CD14-positive monocyte (primary cell): ENCODE data around the gene VWA5B2. TPM values are rescaled to one million over a fixed set of nuclear protein-coding genes. Genes with fewer than 3 reads are reported as not detected.
A peak's percentile ranks its signal among the peaks of the same experiment; 100 is the strongest.

Experiments
- DNase-seq, 3 donors: peaks; one replicate each; pipeline ENCODE4 v3.0.0-alpha.2; 2011 to 2022
- H2AFZ ChIP-seq: 2 replicates; pipeline ENCODE4 v1.6.0; 2012; ENCODE audit warnings: mild to moderate bottlenecking, low read depth, low read length, inconsistent platforms; ENCODE audit not compliant: insufficient read depth, poor library complexity, severe bottlenecking
- H3K27ac ChIP-seq, 2 donors: 1 replicate in 1 of 2; 2 replicates in 1 of 2; pipeline ENCODE4 v1.5.1; 2012 to 2013; ENCODE audit warnings: low read length in 2 of 2, control low read depth in 1 of 2, inconsistent platforms in 1 of 2, low read depth in 1 of 2, mild to moderate bottlenecking in 1 of 2
- H3K27me3 ChIP-seq, 2 donors: one replicate each; pipeline versions ENCODE4 v1.6.0 to v1.6.1; 2011 to 2013; ENCODE audit warnings: low read length in 2 of 2; ENCODE audit not compliant: control insufficient read depth in 2 of 2, insufficient read depth in 2 of 2
- H3K36me3 ChIP-seq, 2 donors: replicated peaks in 1 of 2; 1 replicate in 1 of 2; 2 replicates in 1 of 2; pipeline versions ENCODE4 v1.5.1 to v1.6.1; 2012 to 2013; ENCODE audit warnings: low read length in 2 of 2, control low read depth in 1 of 2, inconsistent platforms in 1 of 2, mild to moderate bottlenecking in 1 of 2; ENCODE audit not compliant: insufficient read depth in 2 of 2, control insufficient read depth in 1 of 2
- H3K4me1 ChIP-seq, 2 donors: 1 replicate in 1 of 2; 2 replicates in 1 of 2; pipeline versions ENCODE4 v1.5.1 to v1.6.1; 2012 to 2013; ENCODE audit warnings: low read length in 2 of 2, control low read depth in 1 of 2, inconsistent platforms in 1 of 2, mild to moderate bottlenecking in 1 of 2, moderate library complexity in 1 of 2; ENCODE audit not compliant: insufficient read depth in 2 of 2, control insufficient read depth in 1 of 2
- H3K4me2 ChIP-seq: replicated peaks from 2 replicates; pipeline ENCODE3; 2012; ENCODE audit warnings: low read length, moderate library complexity, mild to moderate bottlenecking; ENCODE audit not compliant: poor library complexity, severe bottlenecking; ENCODE audit errors: extremely low read depth
- H3K4me3 ChIP-seq, 3 experiments: fragments of 200-600 bp in 1 of 3; sonication (generic) in 1 of 3; replicated peaks in 1 of 3; 1 replicate in 2 of 3; 2 replicates in 1 of 3; pipeline ENCODE4 v1.5.1; 2011 to 2013; ENCODE audit warnings: low read length in 3 of 3, mild to moderate bottlenecking in 3 of 3, control low read depth in 2 of 3, low read depth in 2 of 3, inconsistent platforms in 1 of 3, moderate library complexity in 1 of 3
- H3K79me2 ChIP-seq: 2 replicates; pipeline ENCODE4 v1.6.0; 2012; ENCODE audit warnings: mild to moderate bottlenecking, control low read depth, inconsistent platforms, low read length, moderate library complexity; ENCODE audit not compliant: insufficient read depth
- H3K9ac ChIP-seq: 2 replicates; pipeline ENCODE4 v1.6.0; 2017; ENCODE audit warnings: low read length, mild to moderate bottlenecking; ENCODE audit not compliant: insufficient read depth, poor library complexity, severe bottlenecking
- H3K9me3 ChIP-seq, 2 donors: replicated peaks in 1 of 2; 1 replicate in 1 of 2; 2 replicates in 1 of 2; pipeline versions ENCODE4 v1.5.1 to v1.6.1; 2012 to 2013; ENCODE audit warnings: low read length in 2 of 2, control low read depth in 1 of 2; ENCODE audit not compliant: control insufficient read depth in 1 of 2, insufficient read depth in 1 of 2
- H4K20me1 ChIP-seq: 2 replicates; pipeline ENCODE4 v1.6.0; 2012; ENCODE audit warnings: mild to moderate bottlenecking, low read length, control low read depth, moderate library complexity; ENCODE audit not compliant: insufficient read depth
- H3K27ac Mint-ChIP-seq, 7 donors: one replicate each; pipeline ENCODE4 v1.8.0; 2020; ENCODE audit warnings: mild to moderate bottlenecking in 7 of 7, mixed read lengths in 7 of 7, moderate library complexity in 6 of 7, inconsistent platforms in 2 of 7
- H3K27me3 Mint-ChIP-seq, 3 donors: one replicate each; pipeline ENCODE4 v1.8.0; 2021 to 2022; ENCODE audit warnings: low read depth in 3 of 3, mild to moderate bottlenecking in 3 of 3, mixed read lengths in 3 of 3, moderate library complexity in 3 of 3, inconsistent platforms in 1 of 3
- H3K36me3 Mint-ChIP-seq, 2 donors: one replicate each; pipeline ENCODE4 v1.8.0; 2020; ENCODE audit warnings: mixed read lengths in 2 of 2, inconsistent platforms in 1 of 2, mild to moderate bottlenecking in 1 of 2
- H3K4me1 Mint-ChIP-seq: one replicate; pipeline ENCODE4 v1.8.0; 2020; ENCODE audit warnings: mild to moderate bottlenecking, mixed read lengths
- H3K4me3 Mint-ChIP-seq, 2 donors: one replicate each; pipeline ENCODE4 v1.8.0; 2020; ENCODE audit warnings: mild to moderate bottlenecking in 2 of 2, mixed read lengths in 2 of 2, moderate library complexity in 1 of 2
- H3K9me3 Mint-ChIP-seq, 7 donors: one replicate each; pipeline ENCODE4 v1.8.0; 2020 to 2022; ENCODE audit warnings: mixed read lengths in 7 of 7, mild to moderate bottlenecking in 6 of 7, moderate library complexity in 6 of 7, inconsistent platforms in 2 of 7
- WGBS: methylation state at CpG from one replicate; pipeline ENCODE4 v1.1.5; 2013; ENCODE audit warnings: missing lambda C conversion rate; ENCODE audit not compliant: insufficient coverage; 5-methylcytosine and 5-hydroxymethylcytosine counted together
- intact Hi-C, 2 donors: fragments of 100-400 bp; cut with micrococcal nuclease; formaldehyde crosslinking; loops; one replicate each; pipeline versions ENCODE4 v1.15.0 to v1.15.1; 2023
- polyA plus RNA-seq, 3 donors: library from polyadenylated mRNA; depleted of rRNA in 1 of 3; unstranded in 2 of 3; stranded (reverse) in 1 of 3; fragments of 300-500 nt in 2 of 3; fragments of >200 nt in 1 of 3; fragmentation: Illumina TruSeq in 2 of 3; gene quantifications; 1 replicate in 2 of 3; 2 replicates in 1 of 3; pipeline ENCODE4 v1.2.3, GENCODE V29; 2012 to 2021
- TF ChIP-seq, protein P1 (sequence below): fragments of 200-600 bp; IDR thresholded peaks from one replicate; pipeline ENCODE4 v1.8.0; 2022; ENCODE audit warnings: antibody characterized with exemption, mild to moderate bottlenecking

VWA5B2 gene
- polyA plus RNA-seq, 3 donors, result 0.32 TPM; not detected in 2

DNA sequence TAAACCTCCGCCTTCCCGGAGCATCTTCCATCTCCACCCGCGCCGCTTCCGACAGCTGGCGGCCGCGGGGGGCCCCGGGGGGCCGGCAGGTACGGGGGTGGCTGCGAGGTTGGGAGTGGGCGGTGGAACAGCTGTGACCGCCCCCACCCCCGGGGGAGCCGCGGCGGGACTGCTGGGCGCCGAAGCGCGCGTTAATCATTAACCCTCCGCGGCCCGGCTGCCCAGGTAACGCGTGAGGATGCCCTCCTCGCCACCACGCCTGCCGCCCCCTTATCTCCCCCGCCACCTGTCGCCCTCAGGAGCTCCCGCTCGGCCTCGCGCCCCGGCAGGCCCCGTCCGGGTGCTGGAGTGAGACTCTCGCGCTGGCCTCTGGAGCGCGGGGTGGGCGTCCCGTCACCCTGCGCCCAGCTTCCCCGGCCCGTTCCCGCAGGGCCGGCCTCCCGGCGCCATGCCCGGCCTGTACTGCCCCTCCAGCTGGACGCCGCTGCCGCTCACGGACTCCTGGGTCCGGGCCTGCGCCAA lies 757 bp downstream of the VWA5B2 start:
- Histone ChIP-seq H4K20me1 (no peaks in the 10 kb centered on the region), H3K4me3 (no peak overlapping the region), H3K9me3 (peaks cover 0 to 15% of the 10 kb centered on the region in 2 donors), H3K79me2 (no peaks in the 10 kb centered on the region), H3K27ac (no peak overlapping the region), H3K4me1 (peaks cover 4 to 8% of the 10 kb centered on the region in 2 donors), H2AFZ (no peak overlapping the region), H3K9ac (no peak overlapping the region), H3K27me3 (peaks cover 50 to 66% of the 10 kb centered on the region in 2 donors), H3K36me3 (no peaks in the 10 kb centered on the region), H3K4me2 (peak overlapping the region; percentile 15)
- Mint-ChIP-seq H3K36me3 (no peaks in the 10 kb centered on the region), H3K27me3 (peaks cover 64 to 84% (median 68%) of the 10 kb centered on the region in 3 donors), H3K9me3 (peaks cover 0 to 16% (median 6%) of the 10 kb centered on the region in 7 donors), H3K27ac (no peak overlapping the region), H3K4me3 (no peak overlapping the region), H3K4me1 (peaks cover 8% of the 10 kb centered on the region)
- 1% methylated on average over 53 of the region's 61 CpGs for WGBS
- TF ChIP-seq, protein P1, sequence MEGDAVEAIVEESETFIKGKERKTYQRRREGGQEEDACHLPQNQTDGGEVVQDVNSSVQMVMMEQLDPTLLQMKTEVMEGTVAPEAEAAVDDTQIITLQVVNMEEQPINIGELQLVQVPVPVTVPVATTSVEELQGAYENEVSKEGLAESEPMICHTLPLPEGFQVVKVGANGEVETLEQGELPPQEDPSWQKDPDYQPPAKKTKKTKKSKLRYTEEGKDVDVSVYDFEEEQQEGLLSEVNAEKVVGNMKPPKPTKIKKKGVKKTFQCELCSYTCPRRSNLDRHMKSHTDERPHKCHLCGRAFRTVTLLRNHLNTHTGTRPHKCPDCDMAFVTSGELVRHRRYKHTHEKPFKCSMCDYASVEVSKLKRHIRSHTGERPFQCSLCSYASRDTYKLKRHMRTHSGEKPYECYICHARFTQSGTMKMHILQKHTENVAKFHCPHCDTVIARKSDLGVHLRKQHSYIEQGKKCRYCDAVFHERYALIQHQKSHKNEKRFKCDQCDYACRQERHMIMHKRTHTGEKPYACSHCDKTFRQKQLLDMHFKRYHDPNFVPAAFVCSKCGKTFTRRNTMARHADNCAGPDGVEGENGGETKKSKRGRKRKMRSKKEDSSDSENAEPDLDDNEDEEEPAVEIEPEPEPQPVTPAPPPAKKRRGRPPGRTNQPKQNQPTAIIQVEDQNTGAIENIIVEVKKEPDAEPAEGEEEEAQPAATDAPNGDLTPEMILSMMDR, result no peak
- no peak for DNase-seq
- intact Hi-C loops, result no loop called here

DNA sequence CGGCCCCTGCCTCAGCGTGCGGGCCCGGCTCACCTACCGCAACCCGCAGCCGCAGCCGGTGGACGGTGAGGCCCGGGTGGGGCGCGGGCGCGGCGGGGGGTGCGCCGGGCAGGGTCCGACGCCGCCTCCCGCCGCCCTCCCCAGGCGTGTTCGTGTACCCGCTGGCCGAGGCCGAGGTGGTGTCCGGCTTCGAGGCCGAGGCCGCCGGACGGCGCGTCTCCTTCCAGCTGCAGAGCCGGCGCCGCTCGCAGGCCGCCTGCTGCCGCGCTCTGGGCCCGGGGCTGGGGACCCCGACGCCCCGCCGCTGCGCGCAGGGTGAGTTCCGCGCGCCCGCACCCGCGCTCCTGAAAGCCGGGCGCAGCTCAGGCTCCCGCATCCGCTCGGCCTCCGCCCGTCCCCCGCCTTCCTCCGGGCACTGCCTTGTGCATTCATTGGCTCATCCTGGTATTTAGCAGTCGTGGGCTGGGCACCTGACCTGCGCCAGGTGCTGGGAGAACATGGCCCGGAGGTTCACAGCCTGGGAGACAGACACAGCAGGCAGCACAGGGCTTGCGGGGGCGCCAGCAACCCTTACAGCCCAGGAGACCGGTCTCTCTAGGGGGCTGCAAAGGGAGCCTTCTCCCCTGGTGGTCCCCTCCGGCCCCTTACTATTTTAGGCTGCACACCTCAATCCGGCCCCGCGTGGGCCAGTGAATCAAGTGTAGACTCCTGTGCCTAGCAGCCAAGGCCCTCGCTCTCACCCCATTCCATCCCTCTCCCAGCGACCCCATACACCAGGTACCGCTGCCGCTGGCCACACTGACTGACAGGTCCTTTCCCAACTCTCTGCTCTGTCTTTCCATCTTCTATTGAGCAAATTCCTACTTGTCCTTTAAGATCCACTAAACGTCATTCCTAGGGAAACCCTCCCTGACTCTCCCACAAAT lies 1.5 kb downstream of the VWA5B2 start:
- Histone ChIP-seq H3K4me2 (peak overlapping the region; percentile 15), H3K36me3 (no peaks in the 10 kb centered on the region), H3K9me3 (peaks cover 0 to 15% of the 10 kb centered on the region in 2 donors), H3K27me3 (peaks cover 50 to 60% of the 10 kb centered on the region in 2 donors), H3K4me3 (no peak overlapping the region), H4K20me1 (no peaks in the 10 kb centered on the region), H3K9ac (no peak overlapping the region), H3K79me2 (no peaks in the 10 kb centered on the region), H3K4me1 (peaks cover 4 to 8% of the 10 kb centered on the region in 2 donors), H3K27ac (no peak overlapping the region), H2AFZ (no peak overlapping the region)
- Mint-ChIP-seq H3K4me3 (peak overlapping the region in 1 of 2 donors; percentile 81), H3K36me3 (no peaks in the 10 kb centered on the region), H3K9me3 (peaks cover 0 to 16% (median 6%) of the 10 kb centered on the region in 7 donors), H3K27me3 (peaks cover 58 to 76% (median 64%) of the 10 kb centered on the region in 3 donors), H3K4me1 (peaks cover 8% of the 10 kb centered on the region), H3K27ac (peak overlapping the region in 1 of 7 donors; percentile 47)
- TF ChIP-seq, protein P1, result no peak
- no peak for DNase-seq
- WGBS, result 6% methylated on average over 79 of the region's 79 CpGs
- intact Hi-C loops, result no loop called here
